Endothelial cell of umbilical vein (primary cell): ENCODE data around the gene SLC9A1. TPM values are rescaled to one million over a fixed set of nuclear protein-coding genes. Genes with fewer than 3 reads are reported as not detected.

Experiments used
- BruUV-seq: library from RNA; stranded (reverse); fragments of 400-500 nt; replicated peaks from 2 replicates; lab custom pipeline; 2021; lab: Mats Ljungman, UMichigan
- CTCF ChIA-PET: fragments of 300-600, 350-600 bp; sonication (Branson Sonifier 250); formaldehyde crosslinking; loops from one replicate; lab custom pipeline; 2021; ENCODE audit warnings: antibody characterized with exemption, inconsistent platforms; lab: Charles Lee
- POLR2A ChIA-PET: fragments of 300-600, 350-600 bp; sonication (Branson Sonifier 250); formaldehyde crosslinking; loops from one replicate; lab custom pipeline; 2021; ENCODE audit warnings: antibody characterized with exemption, inconsistent platforms; lab: Charles Lee
- DNase-seq: peaks from one replicate; pipeline ENCODE4 v3.0.0-alpha.2; 2011; ENCODE audit warnings: low read depth, low spot score
- FAIRE-seq: peaks from 2 replicates; lab custom pipeline; 2011; peaks lifted over from hg19 to GRCh38; lab: Jason Lieb, UNC
- H2AFZ ChIP-seq: 2 replicates; pipeline ENCODE4 v1.6.0; 2012; ENCODE audit warnings: low read depth, low read length, control low read depth, inconsistent platforms
- H3K27ac ChIP-seq: 2 replicates; pipeline ENCODE4 v1.5.1; 2011; ENCODE audit warnings: low read depth, mild to moderate bottlenecking, control low read depth, low read length, moderate library complexity; ENCODE audit not compliant: insufficient read depth
- H3K27me3 ChIP-seq, 2 experiments: 2 replicates each; pipeline versions ENCODE4 v1.6.0 to v1.6.1; 2011; ENCODE audit warnings: low read length in 2 of 2, mixed read lengths in 1 of 2; ENCODE audit not compliant: control insufficient read depth in 2 of 2, insufficient read depth in 2 of 2
- H3K36me3 ChIP-seq, 2 experiments: 2 replicates in 1 of 2; 3 replicates in 1 of 2; pipeline ENCODE4 v1.5.1; 2011; ENCODE audit warnings: low read length in 2 of 2, mild to moderate bottlenecking in 1 of 2, moderate library complexity in 1 of 2; ENCODE audit not compliant: control insufficient read depth in 2 of 2, insufficient read depth in 2 of 2; ENCODE audit errors: extremely low read depth in 1 of 2
- H3K4me1 ChIP-seq: 3 replicates; pipeline ENCODE4 v1.5.1; 2011; ENCODE audit warnings: mild to moderate bottlenecking, low read length; ENCODE audit not compliant: control insufficient read depth, insufficient read depth; ENCODE audit errors: extremely low read depth
- H3K4me2 ChIP-seq: 2 replicates; pipeline ENCODE4 v1.6.1; 2011; ENCODE audit warnings: low read length, control low read depth, mixed read lengths; ENCODE audit not compliant: insufficient read depth
- H3K4me3 ChIP-seq, 3 experiments: fragments of 200-600 bp in 1 of 3; sonication (generic), shearing (Covaris generic) in 1 of 3; replicated peaks in 1 of 3; 2 replicates each; pipeline ENCODE4 v1.5.1; 2011 to 2016; ENCODE audit warnings: control low read depth in 3 of 3, low read length in 3 of 3, mild to moderate bottlenecking in 2 of 3, inconsistent platforms in 1 of 3, low read depth in 1 of 3, moderate library complexity in 1 of 3; ENCODE audit not compliant: insufficient read depth in 1 of 3
- H3K79me2 ChIP-seq: 2 replicates; pipeline ENCODE4 v1.6.0; 2012; ENCODE audit warnings: low read length, inconsistent platforms; ENCODE audit not compliant: control insufficient read depth, insufficient read depth
- H3K9ac ChIP-seq: replicated peaks from 2 replicates; pipeline ENCODE3; 2011; ENCODE audit warnings: low read length, control low read depth; ENCODE audit not compliant: insufficient read depth; ENCODE audit errors: extremely low read depth
- H3K9me1 ChIP-seq: replicated peaks from 3 replicates; pipeline ENCODE4 v1.6.0; 2011; ENCODE audit warnings: mild to moderate bottlenecking, low read length; ENCODE audit not compliant: control insufficient read depth, insufficient read depth; ENCODE audit errors: extremely low read depth
- H3K9me3 ChIP-seq: replicated peaks from 2 replicates; pipeline ENCODE4 v1.5.1; 2012; ENCODE audit warnings: low read length, inconsistent platforms; ENCODE audit not compliant: control insufficient read depth, insufficient read depth
- H4K20me1 ChIP-seq: replicated peaks from 2 replicates; pipeline ENCODE3; 2011; ENCODE audit warnings: mild to moderate bottlenecking, low read length; ENCODE audit not compliant: control insufficient read depth, insufficient read depth; ENCODE audit errors: extremely low read depth
- EZH2 ChIP-seq: IDR thresholded peaks from 2 replicates; pipeline ENCODE4 v1.6.1; 2012; ENCODE audit warnings: borderline replicate concordance, low read depth, mild to moderate bottlenecking, moderate library complexity, low read length, inconsistent platforms; ENCODE audit not compliant: severe bottlenecking
- FOS ChIP-seq: IDR thresholded peaks from 2 replicates; pipeline ENCODE4 v1.6.1; 2011; ENCODE audit warnings: mild to moderate bottlenecking, low read length, moderate library complexity, borderline replicate concordance; ENCODE audit not compliant: insufficient read depth
- GATA2 ChIP-seq: IDR thresholded peaks from 2 replicates; pipeline ENCODE4 v1.7.0; 2011; ENCODE audit warnings: low read depth, mild to moderate bottlenecking, moderate library complexity, mixed read lengths, low read length; ENCODE audit not compliant: insufficient read length, insufficient read depth
- JUN ChIP-seq: IDR thresholded peaks from 2 replicates; pipeline ENCODE4 v1.6.1; 2011; ENCODE audit warnings: borderline replicate concordance, low read depth; ENCODE audit not compliant: insufficient read length, insufficient read depth
- MYC ChIP-seq: IDR thresholded peaks from one replicate; pipeline ENCODE4 v1.6.1; 2011; ENCODE audit warnings: mild to moderate bottlenecking, low read depth, low read length
- POLR2A ChIP-seq: IDR thresholded peaks from 2 replicates; pipeline ENCODE4 v1.6.1; 2012; ENCODE audit warnings: low read depth, mild to moderate bottlenecking, control low read depth, low read length
- POLR2AphosphoS5 ChIP-seq: IDR thresholded peaks from 2 replicates; pipeline ENCODE4 v1.6.1; 2012; ENCODE audit warnings: low read depth, mild to moderate bottlenecking, control low read depth, low read length, moderate library complexity; ENCODE audit not compliant: insufficient read depth
- dilution Hi-C: fragments of 300-500 bp; cut with MboI; formaldehyde crosslinking; loops from one replicate; pipeline ENCODE4 v1.15.0; 2019; ENCODE audit warnings: low sequenced_read_pairs; ENCODE audit not compliant: extremely low pct_ligation_motif_present
- intact Hi-C: fragments of 100-400 bp; cut with micrococcal nuclease; formaldehyde crosslinking; loops from one replicate; pipeline ENCODE4 v1.10.0; 2022
- polyA plus RNA-seq, 4 experiments: library from polyadenylated mRNA; depleted of rRNA in 3 of 4; stranded (reverse) in 3 of 4; unstranded in 1 of 4; fragments of >200 nt; gene quantifications; 2 replicates each; pipeline versions ENCODE4 v1.2.1 to v1.2.3, GENCODE V29; 2011 to 2012; ENCODE audit warnings: missing spikeins in 1 of 4
- total RNA-seq: library from RNA; stranded (reverse); gene quantifications from 2 replicates; pipeline ENCODE4 v1.2.3, GENCODE V29; 2021
- TF ChIP-seq, protein P1 (sequence below): IDR thresholded peaks from 2 replicates; pipeline ENCODE4 v1.6.1; 2011; ENCODE audit not compliant: insufficient read depth, insufficient read length
- TF ChIP-seq, protein P2 (sequence below), 2 donors: IDR thresholded peaks; 1 replicate in 1 of 2; 2 replicates in 1 of 2; pipeline ENCODE4 v1.5.1; 2011; ENCODE audit warnings: low read length in 2 of 2, mild to moderate bottlenecking in 2 of 2, moderate library complexity in 2 of 2, control low read depth in 1 of 2, inconsistent platforms in 1 of 2, low read depth in 1 of 2; ENCODE audit not compliant: insufficient read depth in 1 of 2; ENCODE audit errors: extremely low read depth in 1 of 2

The SLC9A1 gene
- total and polyA plus RNA-seq, 2 donors (not counting 3 experiments of a cell fraction or from before 2014, with no cell fraction given): 22.8 to 59.2 TPM

DNA sequence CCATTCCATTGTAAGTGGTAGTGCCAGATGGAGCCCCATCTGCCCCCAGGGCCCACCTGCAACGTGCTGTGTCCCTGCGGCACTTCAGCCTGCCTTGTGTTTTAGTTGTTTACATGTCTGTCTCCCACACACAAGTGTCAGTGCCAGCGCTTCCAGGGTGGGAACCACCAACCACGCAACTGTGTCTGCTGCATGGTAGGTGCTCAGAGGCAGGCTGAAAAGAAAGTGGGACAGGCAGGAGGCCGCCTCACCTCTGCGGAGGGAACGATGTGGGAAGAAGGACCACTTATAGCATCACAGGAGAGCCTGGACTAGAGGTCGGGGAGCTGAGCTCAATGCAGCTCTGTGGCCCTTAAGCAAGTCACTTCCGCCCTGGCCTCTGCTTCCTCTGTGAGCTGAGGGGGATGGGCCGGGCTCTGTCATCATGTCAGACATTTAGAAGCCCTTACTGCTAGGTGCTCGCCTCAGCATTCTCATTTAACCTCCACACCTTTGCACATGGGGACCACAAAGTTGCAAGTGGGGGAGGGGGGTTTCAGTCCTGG lies 17.9 kb downstream of the SLC9A1 start:
- no peak overlapping the region for H3K9ac ChIP-seq
- no peaks in the 10 kb centered on the region for H3K9me3 ChIP-seq
- no peak overlapping the region for H3K4me3 ChIP-seq
- H3K9me1 ChIP-seq: no peaks in the 10 kb centered on the region
- FAIRE-seq (peak; percentile 8), DNase-seq (no peak)
- TF ChIP-seq, protein P1, sequence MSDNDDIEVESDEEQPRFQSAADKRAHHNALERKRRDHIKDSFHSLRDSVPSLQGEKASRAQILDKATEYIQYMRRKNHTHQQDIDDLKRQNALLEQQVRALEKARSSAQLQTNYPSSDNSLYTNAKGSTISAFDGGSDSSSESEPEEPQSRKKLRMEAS: no peak
- TF ChIP-seq FOS: no peak
- no peak for TF ChIP-seq JUN
- TF ChIP-seq, protein P2, sequence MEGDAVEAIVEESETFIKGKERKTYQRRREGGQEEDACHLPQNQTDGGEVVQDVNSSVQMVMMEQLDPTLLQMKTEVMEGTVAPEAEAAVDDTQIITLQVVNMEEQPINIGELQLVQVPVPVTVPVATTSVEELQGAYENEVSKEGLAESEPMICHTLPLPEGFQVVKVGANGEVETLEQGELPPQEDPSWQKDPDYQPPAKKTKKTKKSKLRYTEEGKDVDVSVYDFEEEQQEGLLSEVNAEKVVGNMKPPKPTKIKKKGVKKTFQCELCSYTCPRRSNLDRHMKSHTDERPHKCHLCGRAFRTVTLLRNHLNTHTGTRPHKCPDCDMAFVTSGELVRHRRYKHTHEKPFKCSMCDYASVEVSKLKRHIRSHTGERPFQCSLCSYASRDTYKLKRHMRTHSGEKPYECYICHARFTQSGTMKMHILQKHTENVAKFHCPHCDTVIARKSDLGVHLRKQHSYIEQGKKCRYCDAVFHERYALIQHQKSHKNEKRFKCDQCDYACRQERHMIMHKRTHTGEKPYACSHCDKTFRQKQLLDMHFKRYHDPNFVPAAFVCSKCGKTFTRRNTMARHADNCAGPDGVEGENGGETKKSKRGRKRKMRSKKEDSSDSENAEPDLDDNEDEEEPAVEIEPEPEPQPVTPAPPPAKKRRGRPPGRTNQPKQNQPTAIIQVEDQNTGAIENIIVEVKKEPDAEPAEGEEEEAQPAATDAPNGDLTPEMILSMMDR (IDR thresholded peaks at IDR 0.05; ENCODE audit: extremely low read depth in 1 of 2, insufficient read depth in 1 of 2, low read depth in 1 of 2, low read length in 2 of 2): no peak
- TF ChIP-seq EZH2: no peak
- TF ChIP-seq GATA2: no peak
- no peak for TF ChIP-seq MYC
- TF ChIP-seq POLR2AphosphoS5: no peak
- TF ChIP-seq POLR2A: no peak
- no peak overlapping the region for H3K27ac ChIP-seq
- no peak overlapping the region for H3K4me2 ChIP-seq
- H3K27me3 ChIP-seq: no peaks in the 10 kb centered on the region
- dilution Hi-C loops: no loop called here
- ChIA-PET POLR2A (interaction anchor here (1.6 kb wide), 1 partner anchor 18 kb away, joined by 6 read pairs; the partner anchor contains the start of gene SLC9A1), CTCF (interaction anchor here (1.2 to 1.6 kb wide), 3 partner anchors 18 to 91 kb away, joined by 3 to 6 read pairs (median 5); partner anchors contain the start of gene SLC9A1)
- no peak overlapping the region for H2AFZ ChIP-seq
- intact Hi-C loops: no loop called here
- H3K79me2 ChIP-seq: peaks cover 38% of the 10 kb centered on the region
- peaks cover 3% of the 10 kb centered on the region for H4K20me1 ChIP-seq
- no peaks in the 10 kb centered on the region for H3K4me1 ChIP-seq
- peaks cover 0 to 5% of the 10 kb centered on the region in 2 experiments for H3K36me3 ChIP-seq
- no TSS peak for BruUV-seq
